ENCODE measurements around the gene STK17B.

Gene STK17B

GRCh38 chr2:196153480-196153879, 17.9 kb downstream of the STK17B start:
- no peak for DNase-seq

- no peak for DNase-seq
These were observed 21.4 kb downstream of the STK17B start for GRCh38 chr2:196149948-196150347.

- no peak for DNase-seq
These were observed 22.6 kb downstream of the STK17B start for GRCh38 chr2:196148736-196149135.

GRCh38 chr2:196145256-196145655, 26.1 kb downstream of the STK17B start:
- DNase-seq: no peak

- no peak for DNase-seq
These were observed 26.8 kb downstream of the STK17B start for GRCh38 chr2:196144513-196145126.

- no peak for DNase-seq
These were observed 27.6 kb downstream of the STK17B start for GRCh38 chr2:196143730-196144131.

GRCh38 chr2:196142825-196143224, 28.6 kb downstream of the STK17B start:
- no peak for DNase-seq

GRCh38 chr2:196140213-196140612, 31.2 kb downstream of the STK17B start:
- no peak for DNase-seq

GRCh38 chr2:196137271-196137670, 34.1 kb downstream of the STK17B start:
- no peak for DNase-seq

- no peak for DNase-seq
These were observed 35.2 kb downstream of the STK17B start for GRCh38 chr2:196136151-196136550.

GRCh38 chr2:196131949-196132925, 39.1 kb downstream of the STK17B start:
- no peak for DNase-seq

- DNase-seq: no peak
These were observed 39.9 kb downstream of the STK17B start for GRCh38 chr2:196131384-196131937.

- no peak for DNase-seq
These were observed 41.1 kb downstream of the STK17B start for GRCh38 chr2:196130039-196130825.

- DNase-seq: no peak
These were observed 42.6 kb downstream of the STK17B start for GRCh38 chr2:196128749-196129148.

GRCh38 chr2:196125596-196125995, 45.8 kb downstream of the STK17B start:
- DNase-seq: no peak

GRCh38 chr2:196123679-196124373, 47.6 kb downstream of the STK17B start:
- no peak for DNase-seq

- no peak for DNase-seq
These were observed 51.5 kb downstream of the STK17B start for GRCh38 chr2:196119926-196120325.

GRCh38 chr2:196117214-196117705, 54.1 kb downstream of the STK17B start:
- no peak for DNase-seq

- no peak for DNase-seq
These were observed 58.1 kb downstream of the STK17B start for GRCh38 chr2:196113061-196113974.

GRCh38 chr2:196112418-196113034, 58.9 kb downstream of the STK17B start:
- no peak for DNase-seq

- DNase-seq: no peak
These were observed 62.8 kb downstream of the STK17B start for GRCh38 chr2:196108604-196109003.
